D721Med (cell line): ENCODE results near the gene LMF1.

Source experiments
- DNase-seq: peaks from one replicate; pipeline ENCODE4 v3.0.0; 2011; ENCODE audit warnings: low spot score; ENCODE audit not compliant: insufficient read length
- FAIRE-seq: peaks from 2 replicates; lab custom pipeline; 2011; peaks lifted over from hg19 to GRCh38; lab: Jason Lieb, UNC
- TF ChIP-seq, protein P1 (sequence below): IDR thresholded peaks from 2 replicates; pipeline ENCODE4 v1.5.1; 2012; ENCODE audit warnings: mild to moderate bottlenecking, control low read depth; ENCODE audit not compliant: insufficient read depth; ENCODE audit errors: missing control alignments

Gene LMF1

DNA sequence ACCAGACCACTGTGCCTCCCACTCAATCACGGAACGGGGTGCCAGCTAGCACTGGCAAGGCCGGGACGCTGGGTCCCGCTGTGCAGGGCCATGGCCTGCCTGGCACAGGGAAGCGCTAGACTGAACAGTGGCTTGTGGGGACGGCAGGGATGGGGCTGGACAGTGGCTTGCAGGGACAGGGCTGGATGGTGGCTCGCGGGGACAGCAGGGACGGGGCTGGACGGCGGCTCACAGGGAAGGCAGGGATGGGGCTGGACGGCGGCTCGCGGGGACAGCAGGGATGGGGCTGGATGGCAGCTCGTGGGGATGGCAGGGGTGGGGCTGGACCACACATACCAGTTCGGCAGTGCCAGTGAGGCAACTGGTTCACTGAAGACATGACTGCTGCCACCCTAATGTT lies 32.6 kb downstream of the LMF1 start:
- FAIRE-seq (no peak), DNase-seq (no peak)
- TF ChIP-seq, protein P1, sequence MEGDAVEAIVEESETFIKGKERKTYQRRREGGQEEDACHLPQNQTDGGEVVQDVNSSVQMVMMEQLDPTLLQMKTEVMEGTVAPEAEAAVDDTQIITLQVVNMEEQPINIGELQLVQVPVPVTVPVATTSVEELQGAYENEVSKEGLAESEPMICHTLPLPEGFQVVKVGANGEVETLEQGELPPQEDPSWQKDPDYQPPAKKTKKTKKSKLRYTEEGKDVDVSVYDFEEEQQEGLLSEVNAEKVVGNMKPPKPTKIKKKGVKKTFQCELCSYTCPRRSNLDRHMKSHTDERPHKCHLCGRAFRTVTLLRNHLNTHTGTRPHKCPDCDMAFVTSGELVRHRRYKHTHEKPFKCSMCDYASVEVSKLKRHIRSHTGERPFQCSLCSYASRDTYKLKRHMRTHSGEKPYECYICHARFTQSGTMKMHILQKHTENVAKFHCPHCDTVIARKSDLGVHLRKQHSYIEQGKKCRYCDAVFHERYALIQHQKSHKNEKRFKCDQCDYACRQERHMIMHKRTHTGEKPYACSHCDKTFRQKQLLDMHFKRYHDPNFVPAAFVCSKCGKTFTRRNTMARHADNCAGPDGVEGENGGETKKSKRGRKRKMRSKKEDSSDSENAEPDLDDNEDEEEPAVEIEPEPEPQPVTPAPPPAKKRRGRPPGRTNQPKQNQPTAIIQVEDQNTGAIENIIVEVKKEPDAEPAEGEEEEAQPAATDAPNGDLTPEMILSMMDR: no peak

DNA sequence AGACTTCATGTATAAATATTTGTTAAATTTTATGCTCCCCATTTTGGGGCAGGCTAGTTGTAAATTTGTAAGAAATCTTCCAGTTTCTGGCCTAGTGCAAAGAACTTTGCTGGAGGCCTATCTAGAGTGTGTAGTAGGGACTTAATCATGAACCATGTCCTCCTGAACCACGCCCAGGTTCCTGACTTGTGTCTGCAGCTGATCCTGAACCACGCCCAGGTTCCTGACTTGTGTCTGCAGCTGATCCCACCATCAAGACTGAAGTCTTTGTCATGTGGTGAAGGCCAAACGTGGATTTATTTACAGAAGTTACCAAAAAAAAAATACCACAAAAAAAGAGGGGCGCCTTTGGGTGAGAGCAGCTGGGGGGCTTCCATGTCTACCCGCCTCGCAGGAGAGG lies 33.1 kb downstream of the LMF1 start:
- no peak for FAIRE-seq
- no peak for DNase-seq
- TF ChIP-seq, protein P1: no peak

DNA sequence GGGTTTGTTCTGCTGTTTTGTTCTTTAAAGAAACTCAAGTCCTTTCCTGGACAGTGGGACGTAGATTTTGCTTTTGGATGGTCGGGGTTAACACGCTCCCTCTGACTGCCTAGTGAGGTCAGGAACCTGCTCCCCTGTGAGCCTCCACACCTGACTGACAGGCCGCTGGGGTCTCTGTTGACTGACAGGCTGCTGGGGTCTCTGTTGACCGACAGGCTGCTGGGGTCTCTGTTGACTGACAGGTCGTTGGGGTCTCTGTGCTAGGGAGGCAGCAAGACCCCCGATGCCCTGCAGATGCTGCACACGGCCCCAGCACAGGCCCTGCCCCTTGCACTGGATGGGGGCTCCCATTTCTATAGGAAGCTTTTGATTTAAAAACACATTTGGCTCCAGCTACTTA lies 33.5 kb downstream of the LMF1 start:
- FAIRE-seq: no peak
- TF ChIP-seq, protein P1: no peak
- no peak for DNase-seq

DNA sequence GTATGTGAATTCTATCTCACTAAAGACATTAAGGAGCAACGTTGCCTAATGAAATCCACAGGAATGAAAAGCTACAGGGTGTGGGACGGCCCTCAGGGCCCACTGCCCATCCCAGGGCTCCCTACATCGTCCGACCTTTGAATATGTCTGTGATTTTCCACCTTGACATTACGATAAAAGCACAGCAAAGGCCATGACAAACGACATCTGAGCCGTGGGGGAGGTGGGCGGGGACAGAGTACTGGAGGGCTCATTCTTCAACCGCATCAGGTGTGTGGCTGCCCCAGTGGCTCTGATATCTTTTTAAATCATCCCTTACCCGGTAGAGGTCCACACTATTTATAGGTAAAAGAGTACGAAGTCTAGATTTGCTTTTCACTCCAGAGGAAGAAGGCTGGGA lies 35.1 kb downstream of the LMF1 start:
- no peak for FAIRE-seq
- TF ChIP-seq, protein P1: no peak
- DNase-seq: no peak

DNA sequence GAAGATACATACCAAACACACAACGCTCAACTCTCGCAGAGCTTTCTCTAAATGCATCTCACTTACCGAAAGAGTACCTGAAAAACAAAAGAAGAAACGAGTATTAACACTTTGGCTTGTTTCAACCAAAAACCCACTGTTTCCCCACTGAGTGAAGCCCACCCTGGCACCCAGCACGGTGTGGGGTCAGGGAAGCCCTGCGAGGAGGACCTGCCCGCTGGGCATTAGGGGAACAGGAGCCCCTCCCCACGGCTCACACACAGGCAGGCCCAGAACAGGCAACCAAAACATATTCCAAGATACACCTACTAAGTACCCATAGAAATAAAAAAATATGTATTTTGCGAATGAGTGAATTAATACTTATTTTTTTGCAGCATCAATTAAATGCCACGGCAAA lies 36.6 kb downstream of the LMF1 start:
- TF ChIP-seq, protein P1: no peak
- DNase-seq: no peak
- no peak for FAIRE-seq

DNA sequence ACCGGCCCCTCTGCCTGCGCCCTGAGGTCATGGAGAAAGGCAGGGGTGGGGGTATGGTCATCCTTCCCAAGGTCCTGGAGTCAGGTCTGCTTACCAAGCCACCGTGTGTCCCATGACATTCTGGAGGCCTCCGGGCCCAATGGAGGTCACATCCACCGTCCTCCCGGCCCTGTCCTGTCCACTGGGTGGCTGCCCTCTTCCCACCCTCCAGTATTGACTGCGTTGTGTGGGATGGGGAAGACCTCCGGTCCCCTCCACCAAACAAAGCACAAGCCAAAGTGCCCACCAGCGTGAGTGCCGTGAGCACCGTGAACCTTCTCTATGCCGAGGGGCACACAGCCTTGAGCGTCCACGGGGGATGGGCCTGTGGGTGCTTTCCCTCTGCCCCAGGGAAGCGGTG lies 37.2 kb downstream of the LMF1 start:
- TF ChIP-seq, protein P1: no peak
- FAIRE-seq: no peak
- DNase-seq: no peak

DNA sequence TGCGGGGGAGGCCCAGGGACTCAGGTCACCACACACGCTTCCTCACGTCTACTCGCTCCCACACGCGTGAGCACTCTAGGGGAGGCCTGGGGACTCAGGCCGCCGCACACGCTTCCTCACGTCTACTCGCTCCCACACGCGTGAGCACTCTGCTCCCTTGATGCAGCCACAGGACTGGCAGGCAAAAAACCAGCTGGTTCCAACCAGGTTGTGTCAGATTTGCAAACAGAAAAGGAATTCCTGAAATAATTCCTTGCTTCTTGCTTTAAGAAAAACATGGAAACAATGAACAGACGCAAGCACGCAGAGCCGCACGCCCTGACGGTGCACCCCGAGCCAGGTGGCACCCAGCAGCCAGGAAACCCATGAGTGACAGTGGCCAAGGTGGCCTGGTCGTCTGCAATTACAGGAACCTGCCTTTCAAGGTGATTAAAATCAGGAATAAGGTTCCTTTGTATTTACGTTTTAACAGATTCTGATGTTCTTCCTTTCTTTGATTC lies 37.9 kb downstream of the LMF1 start:
- FAIRE-seq (no peak), DNase-seq (no peak)
- TF ChIP-seq, protein P1: no peak
